K562 (cell line): ENCODE measurements around the gene ANKS1A. TPM values are rescaled to one million over a fixed set of nuclear protein-coding genes. Genes with fewer than 3 reads are reported as not detected.

Experiments
- ADNP ChIP-seq: fragments of 200-800 bp; sonication (Bioruptor generic); IDR thresholded peaks from 2 replicates; pipeline ENCODE4 v1.6.1; 2016; ENCODE audit warnings: missing genetic modification characterization, missing compliant biosample characterization
- ILF3 ChIP-seq: fragments of 450-650 bp; IDR thresholded peaks from 2 replicates; pipeline ENCODE4 v1.6.1; 2018; ENCODE audit warnings: antibody characterized with exemption, mild to moderate bottlenecking, moderate library complexity, borderline replicate concordance
- RCOR1 ChIP-seq, 2 experiments: IDR thresholded peaks; 2 replicates each; pipeline ENCODE4 v1.6.1; 2012; ENCODE audit warnings: low read depth in 2 of 2, low read length in 2 of 2, borderline replicate concordance in 1 of 2, improper control_type of control experiment in 1 of 2
- SMARCA4 ChIP-seq: fragments of 450-650 bp; IDR thresholded peaks from 2 replicates; pipeline ENCODE4 v1.6.1; 2016
- TBL1XR1 ChIP-seq, 2 experiments: IDR thresholded peaks; 2 replicates each; pipeline ENCODE4 v1.6.1; 2012; ENCODE audit warnings: improper control_type of control experiment in 2 of 2, low read length in 2 of 2, mild to moderate bottlenecking in 1 of 2
- TGIF2 ChIP-seq: sonication (generic); formaldehyde crosslinking; IDR thresholded peaks from 2 replicates; pipeline ENCODE4 v1.8.1; 2022; ENCODE audit warnings: mild to moderate bottlenecking, missing genetic modification reagents, moderate library complexity
- ZFP1 ChIP-seq: fragments of 450-650 bp; formaldehyde crosslinking; IDR thresholded peaks from 2 replicates; pipeline ENCODE4 v1.4.0; 2020; ENCODE audit warnings: mild to moderate bottlenecking, mixed read lengths
- ZKSCAN1 ChIP-seq: fragments of 150-350 bp; IDR thresholded peaks from 2 replicates; pipeline ENCODE4 v1.6.1; 2016; ENCODE audit warnings: low read depth, low read length
- ZNF146 ChIP-seq: IDR thresholded peaks from one replicate; pipeline ENCODE4 v1.6.1; 2018; ENCODE audit warnings: missing compliant biosample characterization; ENCODE audit not compliant: unreplicated experiment
- ZNF232 ChIP-seq: sonication (generic); formaldehyde crosslinking; IDR thresholded peaks from 2 replicates; pipeline ENCODE4 v1.8.0; 2022; ENCODE audit warnings: mild to moderate bottlenecking, missing genetic modification reagents
- ZNF3 ChIP-seq: fragments of 250-450 bp; sonication (Bioruptor Pico); IDR thresholded peaks from 2 replicates; pipeline ENCODE4 v1.5.0; 2021; ENCODE audit warnings: mild to moderate bottlenecking, moderate library complexity
- polyA plus RNA-seq, 8 experiments: library from polyadenylated mRNA; depleted of rRNA in 4 of 8; stranded (reverse) in 5 of 8; unstranded in 3 of 8; fragments of >200 nt; fragmentation: Nextera tagmentation in 2 of 8; fragmentation: Illumina TruSeq in 1 of 8; extraction: Ambion mirVana in 2 of 8; extraction: Trizol in 1 of 8; gene quantifications; 2 replicates each; pipeline versions ENCODE4 v1.2.1 to v1.2.3, GENCODE V29; 2011 to 2014; ENCODE audit warnings: inconsistent platforms in 1 of 8, missing spikeins in 1 of 8
- total RNA-seq, 7 experiments: library from RNA; depleted of rRNA in 6 of 7; stranded (reverse); fragments of >200 nt in 6 of 7; fragmentation: Illumina TruSeq in 2 of 7; extraction: Trizol in 2 of 7; gene quantifications; 2 replicates each; pipeline versions ENCODE4 v1.2.1 to v1.2.3, GENCODE V29; 2011 to 2021; ENCODE audit warnings: low replicate concordance in 1 of 7
- TF ChIP-seq, protein P1 (sequence below): fragments of 450-650 bp; IDR thresholded peaks from 2 replicates; pipeline ENCODE4 v1.6.1; 2016; ENCODE audit warnings: borderline replicate concordance
- TF ChIP-seq, protein P2 (sequence below): fragments of 450-650 bp; IDR thresholded peaks from 2 replicates; pipeline ENCODE4 v1.6.1; 2016; ENCODE audit warnings: low read depth, mild to moderate bottlenecking, moderate library complexity
- TF ChIP-seq, protein P3 (sequence below), 3 experiments: fragments of 200-800 bp in 1 of 3; fragments of 250-450 bp in 1 of 3; fragments of 450-650 bp in 1 of 3; sonication (Bioruptor Pico) in 1 of 3; sonication (Bioruptor generic) in 1 of 3; formaldehyde crosslinking in 1 of 3; IDR thresholded peaks; 2 replicates each; pipeline versions ENCODE4 v1.6.1 to v1.8.0; 2016 to 2022; ENCODE audit warnings: mild to moderate bottlenecking in 2 of 3, missing genetic modification characterization in 2 of 3, missing compliant biosample characterization in 1 of 3, moderate library complexity in 1 of 3
- TF ChIP-seq, protein P4 (sequence below): sonication (generic); formaldehyde crosslinking; IDR thresholded peaks from 2 replicates; pipeline ENCODE4 v1.8.0; 2022; ENCODE audit warnings: mild to moderate bottlenecking, missing genetic modification reagents, borderline replicate concordance
- TF ChIP-seq, protein P5 (sequence below): IDR thresholded peaks from 2 replicates; pipeline ENCODE4 v1.6.1; 2016; ENCODE audit warnings: missing genetic modification characterization, missing compliant biosample characterization
- TF ChIP-seq, protein P6 (sequence below): sonication (generic); formaldehyde crosslinking; IDR thresholded peaks from 2 replicates; pipeline ENCODE4 v1.8.0; 2022; ENCODE audit warnings: mild to moderate bottlenecking, missing genetic modification reagents

The ANKS1A gene
- total and polyA plus RNA-seq, 9 of the 15 experiments (the other 6 are each of a cell fraction or from before 2014, with no cell fraction given) = 1.1 to 13.8 (median 5.3) TPM

DNA sequence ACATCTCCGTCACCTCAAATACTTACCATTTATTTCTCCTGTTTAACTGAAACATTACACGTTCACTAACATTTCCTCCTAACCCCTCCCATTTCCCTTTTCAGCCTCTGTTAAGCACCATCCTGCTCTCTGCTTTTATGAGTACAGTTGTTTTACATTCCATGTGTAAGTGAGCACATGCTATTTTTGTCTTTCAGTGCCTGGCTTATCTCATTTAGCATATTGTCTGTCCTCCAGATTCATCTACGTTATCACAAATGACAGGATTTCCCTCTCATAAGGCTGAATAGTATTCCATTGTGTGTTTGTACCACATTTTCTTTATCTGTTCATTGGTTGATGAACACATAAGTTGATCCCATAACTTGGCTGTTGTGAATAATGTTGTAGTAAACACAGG lies 23.9 kb upstream of the ANKS1A start (continued):
- TF ChIP-seq ZFP1 (CRISPR knock-in tag) (no peak), RCOR1 (IDR thresholded peaks at IDR 0.05; ENCODE audit: borderline replicate concordance in 1 of 2, low read depth in 2 of 2, low read length in 2 of 2) (peak; percentile 95 to 100; a peak in 3 of 4 replicates), ADNP (tag) (peak; percentile 83), TGIF2 (CRISPR knock-in tag) (no peak), ZNF146 (CRISPR knock-in tag) (no peak), SMARCA4 (peak; percentile 98), ILF3 (peak; percentile 65; the same call in 1 of the 2 replicates), ZNF3 (no peak), ZNF232 (CRISPR knock-in tag) (no peak), TBL1XR1 (IDR thresholded peaks at IDR 0.05; ENCODE audit: low read length in 2 of 2) (peak; percentile 64 to 90; a peak in 3 of 4 replicates), ZKSCAN1 (no peak)
- TF ChIP-seq, protein P1, sequence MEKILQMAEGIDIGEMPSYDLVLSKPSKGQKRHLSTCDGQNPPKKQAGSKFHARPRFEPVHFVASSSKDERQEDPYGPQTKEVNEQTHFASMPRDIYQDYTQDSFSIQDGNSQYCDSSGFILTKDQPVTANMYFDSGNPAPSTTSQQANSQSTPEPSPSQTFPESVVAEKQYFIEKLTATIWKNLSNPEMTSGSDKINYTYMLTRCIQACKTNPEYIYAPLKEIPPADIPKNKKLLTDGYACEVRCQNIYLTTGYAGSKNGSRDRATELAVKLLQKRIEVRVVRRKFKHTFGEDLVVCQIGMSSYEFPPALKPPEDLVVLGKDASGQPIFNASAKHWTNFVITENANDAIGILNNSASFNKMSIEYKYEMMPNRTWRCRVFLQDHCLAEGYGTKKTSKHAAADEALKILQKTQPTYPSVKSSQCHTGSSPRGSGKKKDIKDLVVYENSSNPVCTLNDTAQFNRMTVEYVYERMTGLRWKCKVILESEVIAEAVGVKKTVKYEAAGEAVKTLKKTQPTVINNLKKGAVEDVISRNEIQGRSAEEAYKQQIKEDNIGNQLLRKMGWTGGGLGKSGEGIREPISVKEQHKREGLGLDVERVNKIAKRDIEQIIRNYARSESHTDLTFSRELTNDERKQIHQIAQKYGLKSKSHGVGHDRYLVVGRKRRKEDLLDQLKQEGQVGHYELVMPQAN = peak; percentile 73; the same call in 1 of the 2 replicates
- TF ChIP-seq, protein P2, sequence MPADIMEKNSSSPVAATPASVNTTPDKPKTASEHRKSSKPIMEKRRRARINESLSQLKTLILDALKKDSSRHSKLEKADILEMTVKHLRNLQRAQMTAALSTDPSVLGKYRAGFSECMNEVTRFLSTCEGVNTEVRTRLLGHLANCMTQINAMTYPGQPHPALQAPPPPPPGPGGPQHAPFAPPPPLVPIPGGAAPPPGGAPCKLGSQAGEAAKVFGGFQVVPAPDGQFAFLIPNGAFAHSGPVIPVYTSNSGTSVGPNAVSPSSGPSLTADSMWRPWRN = peak; percentile 82
- TF ChIP-seq, protein P3, sequence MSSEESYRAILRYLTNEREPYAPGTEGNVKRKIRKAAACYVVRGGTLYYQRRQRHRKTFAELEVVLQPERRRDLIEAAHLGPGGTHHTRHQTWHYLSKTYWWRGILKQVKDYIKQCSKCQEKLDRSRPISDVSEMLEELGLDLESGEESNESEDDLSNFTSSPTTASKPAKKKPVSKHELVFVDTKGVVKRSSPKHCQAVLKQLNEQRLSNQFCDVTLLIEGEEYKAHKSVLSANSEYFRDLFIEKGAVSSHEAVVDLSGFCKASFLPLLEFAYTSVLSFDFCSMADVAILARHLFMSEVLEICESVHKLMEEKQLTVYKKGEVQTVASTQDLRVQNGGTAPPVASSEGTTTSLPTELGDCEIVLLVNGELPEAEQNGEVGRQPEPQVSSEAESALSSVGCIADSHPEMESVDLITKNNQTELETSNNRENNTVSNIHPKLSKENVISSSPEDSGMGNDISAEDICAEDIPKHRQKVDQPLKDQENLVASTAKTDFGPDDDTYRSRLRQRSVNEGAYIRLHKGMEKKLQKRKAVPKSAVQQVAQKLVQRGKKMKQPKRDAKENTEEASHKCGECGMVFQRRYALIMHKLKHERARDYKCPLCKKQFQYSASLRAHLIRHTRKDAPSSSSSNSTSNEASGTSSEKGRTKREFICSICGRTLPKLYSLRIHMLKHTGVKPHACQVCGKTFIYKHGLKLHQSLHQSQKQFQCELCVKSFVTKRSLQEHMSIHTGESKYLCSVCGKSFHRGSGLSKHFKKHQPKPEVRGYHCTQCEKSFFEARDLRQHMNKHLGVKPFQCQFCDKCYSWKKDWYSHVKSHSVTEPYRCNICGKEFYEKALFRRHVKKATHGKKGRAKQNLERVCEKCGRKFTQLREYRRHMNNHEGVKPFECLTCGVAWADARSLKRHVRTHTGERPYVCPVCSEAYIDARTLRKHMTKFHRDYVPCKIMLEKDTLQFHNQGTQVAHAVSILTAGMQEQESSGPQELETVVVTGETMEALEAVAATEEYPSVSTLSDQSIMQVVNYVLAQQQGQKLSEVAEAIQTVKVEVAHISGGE (CRISPR knock-in tag; IDR thresholded peaks at IDR 0.05) = peak in 1 of 3 experiments; percentile 73; a peak in 1 of 6 replicates
- TF ChIP-seq, protein P4, sequence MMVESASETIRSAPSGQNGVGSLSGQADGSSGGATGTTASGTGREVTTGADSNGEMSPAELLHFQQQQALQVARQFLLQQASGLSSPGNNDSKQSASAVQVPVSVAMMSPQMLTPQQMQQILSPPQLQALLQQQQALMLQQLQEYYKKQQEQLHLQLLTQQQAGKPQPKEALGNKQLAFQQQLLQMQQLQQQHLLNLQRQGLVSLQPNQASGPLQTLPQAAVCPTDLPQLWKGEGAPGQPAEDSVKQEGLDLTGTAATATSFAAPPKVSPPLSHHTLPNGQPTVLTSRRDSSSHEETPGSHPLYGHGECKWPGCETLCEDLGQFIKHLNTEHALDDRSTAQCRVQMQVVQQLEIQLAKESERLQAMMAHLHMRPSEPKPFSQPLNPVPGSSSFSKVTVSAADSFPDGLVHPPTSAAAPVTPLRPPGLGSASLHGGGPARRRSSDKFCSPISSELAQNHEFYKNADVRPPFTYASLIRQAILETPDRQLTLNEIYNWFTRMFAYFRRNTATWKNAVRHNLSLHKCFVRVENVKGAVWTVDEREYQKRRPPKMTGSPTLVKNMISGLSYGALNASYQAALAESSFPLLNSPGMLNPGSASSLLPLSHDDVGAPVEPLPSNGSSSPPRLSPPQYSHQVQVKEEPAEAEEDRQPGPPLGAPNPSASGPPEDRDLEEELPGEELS (CRISPR knock-in tag) = no peak
- TF ChIP-seq, protein P5, sequence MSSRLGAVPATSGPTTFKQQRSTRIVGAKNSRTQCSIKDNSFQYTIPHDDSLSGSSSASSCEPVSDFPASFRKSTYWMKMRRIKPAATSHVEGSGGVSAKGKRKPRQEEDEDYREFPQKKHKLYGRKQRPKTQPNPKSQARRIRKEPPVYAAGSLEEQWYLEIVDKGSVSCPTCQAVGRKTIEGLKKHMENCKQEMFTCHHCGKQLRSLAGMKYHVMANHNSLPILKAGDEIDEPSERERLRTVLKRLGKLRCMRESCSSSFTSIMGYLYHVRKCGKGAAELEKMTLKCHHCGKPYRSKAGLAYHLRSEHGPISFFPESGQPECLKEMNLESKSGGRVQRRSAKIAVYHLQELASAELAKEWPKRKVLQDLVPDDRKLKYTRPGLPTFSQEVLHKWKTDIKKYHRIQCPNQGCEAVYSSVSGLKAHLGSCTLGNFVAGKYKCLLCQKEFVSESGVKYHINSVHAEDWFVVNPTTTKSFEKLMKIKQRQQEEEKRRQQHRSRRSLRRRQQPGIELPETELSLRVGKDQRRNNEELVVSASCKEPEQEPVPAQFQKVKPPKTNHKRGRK (tag) = no peak
- TF ChIP-seq, protein P6, sequence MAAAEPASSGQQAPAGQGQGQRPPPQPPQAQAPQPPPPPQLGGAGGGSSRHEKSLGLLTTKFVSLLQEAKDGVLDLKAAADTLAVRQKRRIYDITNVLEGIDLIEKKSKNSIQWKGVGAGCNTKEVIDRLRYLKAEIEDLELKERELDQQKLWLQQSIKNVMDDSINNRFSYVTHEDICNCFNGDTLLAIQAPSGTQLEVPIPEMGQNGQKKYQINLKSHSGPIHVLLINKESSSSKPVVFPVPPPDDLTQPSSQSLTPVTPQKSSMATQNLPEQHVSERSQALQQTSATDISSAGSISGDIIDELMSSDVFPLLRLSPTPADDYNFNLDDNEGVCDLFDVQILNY = no peak
